GM12878 (cell line): ENCODE data around the gene UBTF. TPM values are rescaled to one million over a fixed set of nuclear protein-coding genes. Genes with fewer than 3 reads are reported as not detected.

ENCODE experiments used
- ATAC-seq: fragments of 200-7000 bp; cut with Tn5 transposase; 3 replicates; pipeline ENCODE4 v1.9.1; 2020; ENCODE audit warnings: mild to moderate bottlenecking, moderate library complexity
- BruUV-seq: library from RNA; stranded (reverse); fragments of 400-500 nt; replicated peaks from 2 replicates; lab custom pipeline; 2021; lab: Mats Ljungman, UMichigan
- CTCF ChIA-PET: fragments of 300-600 bp; sonication (Branson Sonifier 250); formaldehyde crosslinking; extraction: SDS; loops from one replicate; lab custom pipeline; 2021; ENCODE audit warnings: inconsistent platforms; lab: Yijun Ruan, JAX
- POLR2A ChIA-PET: fragments of 350-600 bp; formaldehyde crosslinking; extraction: SDS; loops from one replicate; lab custom pipeline; 2021; ENCODE audit warnings: inconsistent platforms; lab: Charles Lee
- RAD21 ChIA-PET: fragments of 300-600 bp; sonication (Branson Sonifier 250); formaldehyde crosslinking; loops from one replicate; lab custom pipeline; 2023; ENCODE audit warnings: antibody characterized with exemption; ENCODE audit not compliant: unreplicated experiment; lab: Charles Lee
- SMC1A ChIA-PET: fragments of 300-600 bp; sonication (Branson Sonifier 250); formaldehyde crosslinking; loops from one replicate; lab custom pipeline; 2023; ENCODE audit not compliant: unreplicated experiment, uncharacterized antibody; lab: Charles Lee
- DNase-seq: peaks from one replicate; pipeline ENCODE4 v3.0.0-alpha.2; 2011; ENCODE audit warnings: low read depth, low spot score
- FAIRE-seq: peaks from 3 replicates; lab custom pipeline; 2011; peaks lifted over from hg19 to GRCh38; lab: Jason Lieb, UNC
- H2AFZ ChIP-seq: 2 replicates; pipeline ENCODE4 v1.6.0; 2011; ENCODE audit warnings: low read depth, low read length, control low read depth; ENCODE audit not compliant: control insufficient read depth
- H3K27ac ChIP-seq: 2 replicates; pipeline ENCODE4 v1.5.1; 2011; ENCODE audit warnings: control low read depth; ENCODE audit not compliant: control insufficient read depth, insufficient read depth
- H3K27me3 ChIP-seq, 2 experiments: replicated peaks in 1 of 2; 2 replicates each; pipeline versions ENCODE4 v1.6.0 to v1.6.1; 2011; ENCODE audit warnings: low read length in 1 of 2; ENCODE audit not compliant: control insufficient read depth in 2 of 2, insufficient read depth in 2 of 2
- H3K36me3 ChIP-seq, 2 experiments: 2 replicates each; pipeline ENCODE4 v1.5.1; 2011; ENCODE audit warnings: low read length in 1 of 2; ENCODE audit not compliant: control insufficient read depth in 2 of 2, insufficient read depth in 2 of 2
- H3K4me1 ChIP-seq: 2 replicates; pipeline ENCODE4 v1.6.1; 2011; ENCODE audit warnings: mild to moderate bottlenecking, low read length, moderate library complexity, mixed read lengths; ENCODE audit not compliant: control insufficient read depth, insufficient read depth
- H3K4me2 ChIP-seq: 2 replicates; pipeline ENCODE4 v1.6.0; 2011; ENCODE audit warnings: control low read depth; ENCODE audit not compliant: control insufficient read depth, insufficient read depth
- H3K4me3 ChIP-seq: fragments of 200-600 bp; sonication (generic); 2 replicates; pipeline ENCODE4 v1.5.1; 2016
- H3K79me2 ChIP-seq: 2 replicates; pipeline ENCODE4 v1.6.0; 2011; ENCODE audit warnings: low read length; ENCODE audit not compliant: control insufficient read depth, insufficient read depth
- H3K9ac ChIP-seq: 2 replicates; pipeline ENCODE4 v1.8.0; 2011; ENCODE audit warnings: low read length, control low read depth, mixed read lengths; ENCODE audit not compliant: control insufficient read depth, insufficient read depth
- H3K9me3 ChIP-seq: replicated peaks from 3 replicates; pipeline ENCODE4 v1.5.1; 2011; ENCODE audit warnings: mild to moderate bottlenecking, low read length; ENCODE audit not compliant: control insufficient read depth, insufficient read depth
- H4K20me1 ChIP-seq: 2 replicates; pipeline ENCODE4 v1.6.0; 2011; ENCODE audit not compliant: control insufficient read depth, insufficient read depth
- BCL11A ChIP-seq: IDR thresholded peaks from 2 replicates; pipeline ENCODE4 v1.6.1; 2011; ENCODE audit warnings: low read depth, low read length
- BCL3 ChIP-seq: IDR thresholded peaks from 2 replicates; pipeline ENCODE4 v1.6.1; 2011; ENCODE audit warnings: borderline replicate concordance, low read depth, mild to moderate bottlenecking, moderate library complexity, low read length; ENCODE audit not compliant: insufficient read depth, poor library complexity, severe bottlenecking
- DPF2 ChIP-seq: fragments of 450-650 bp; IDR thresholded peaks from 2 replicates; pipeline ENCODE4 v1.6.1; 2017; ENCODE audit warnings: mild to moderate bottlenecking
- ETV6 ChIP-seq, 2 experiments: fragments of 450-650 bp in 1 of 2; IDR thresholded peaks in 1 of 2; conservative IDR thresholded peaks in 1 of 2; 2 replicates each; pipeline ENCODE4 v1.6.1; 2014; ENCODE audit warnings: antibody characterized with exemption in 1 of 2, borderline replicate concordance in 1 of 2, low read depth in 1 of 2, mild to moderate bottlenecking in 1 of 2, moderate library complexity in 1 of 2
- IRF4 ChIP-seq: IDR thresholded peaks from 2 replicates; pipeline ENCODE4 v1.6.1; 2011; ENCODE audit warnings: low read depth, low read length
- JUNB ChIP-seq: IDR thresholded peaks from 2 replicates; pipeline ENCODE4 v1.6.1; 2016; ENCODE audit warnings: antibody characterized with exemption, mild to moderate bottlenecking
- LARP7 ChIP-seq: fragments of 450-650 bp; IDR thresholded peaks from 2 replicates; pipeline ENCODE4 v1.6.1; 2017; ENCODE audit warnings: mild to moderate bottlenecking
- MYC ChIP-seq: IDR thresholded peaks from 2 replicates; pipeline ENCODE4 v1.6.1; 2011; ENCODE audit warnings: mild to moderate bottlenecking, low read length, moderate library complexity, inconsistent platforms; ENCODE audit not compliant: insufficient read depth, insufficient replicate concordance, insufficient read length, severe bottlenecking
- NFXL1 ChIP-seq: fragments of 450-650 bp; IDR thresholded peaks from 2 replicates; pipeline ENCODE4 v1.6.1; 2017; ENCODE audit warnings: antibody characterized with exemption, mild to moderate bottlenecking, borderline replicate concordance
- NFYB ChIP-seq: IDR thresholded peaks from 2 replicates; pipeline ENCODE4 v1.6.1; 2011; ENCODE audit warnings: low read depth, mild to moderate bottlenecking, low read length, improper control_type of control experiment, moderate library complexity; ENCODE audit not compliant: insufficient read depth
- PAX8 ChIP-seq: fragments of 450-650 bp; IDR thresholded peaks from 2 replicates; pipeline ENCODE4 v1.6.1; 2017; ENCODE audit warnings: mild to moderate bottlenecking, moderate library complexity
- PRDM15 ChIP-seq: fragments of 450-650 bp; formaldehyde crosslinking; IDR thresholded peaks from 2 replicates; pipeline ENCODE4 v1.4.0; 2020; ENCODE audit warnings: mild to moderate bottlenecking, moderate library complexity
- RBBP5 ChIP-seq: fragments of 200-600 bp; sonication (generic); conservative IDR thresholded peaks from 2 replicates; pipeline ENCODE4 v1.6.1; 2016
- RUNX3 ChIP-seq: IDR thresholded peaks from 2 replicates; pipeline ENCODE4 v1.6.1; 2012; ENCODE audit warnings: low read length, inconsistent platforms
- SREBF2 ChIP-seq: IDR thresholded peaks from 2 replicates; pipeline ENCODE4 v1.6.1; 2012; ENCODE audit warnings: mild to moderate bottlenecking, low read length
- TAF1 ChIP-seq: IDR thresholded peaks from 2 replicates; pipeline ENCODE4 v1.6.1; 2011; ENCODE audit warnings: mild to moderate bottlenecking, low read depth, low read length, borderline replicate concordance
- TCF12 ChIP-seq: IDR thresholded peaks from 2 replicates; pipeline ENCODE4 v1.6.1; 2011; ENCODE audit warnings: low read depth, mild to moderate bottlenecking, low read length
- WGBS: methylation state at CpG from one replicate; pipeline ENCODE4 v1.1.6; 2016; ENCODE audit warnings: low lambda C conversion rate; ENCODE audit not compliant: insufficient replicate concordance, insufficient coverage; ENCODE audit errors: missing lambda C conversion rate; 5-methylcytosine and 5-hydroxymethylcytosine counted together
- in situ Hi-C: fragments of 300-500 bp; cut with MboI; formaldehyde crosslinking; loops from 9 replicates; pipeline ENCODE4 v1.14.3; 2018; ENCODE audit warnings: mixed read lengths
- intact Hi-C: fragments of 100-400 bp; cut with micrococcal nuclease; formaldehyde crosslinking; loops from one replicate; pipeline ENCODE4 v1.14.2; 2022; ENCODE audit not compliant: unreplicated experiment
- polyA plus RNA-seq, 11 experiments: library from polyadenylated mRNA; depleted of rRNA in 4 of 11; unstranded in 6 of 11; stranded (reverse) in 5 of 11; fragments of >200 nt; fragmentation: Nextera tagmentation in 4 of 11; fragmentation: Illumina TruSeq in 1 of 11; extraction: Ambion mirVana in 4 of 11; extraction: Trizol in 1 of 11; gene quantifications; 1 replicate in 1 of 11; 2 replicates in 10 of 11; pipeline versions ENCODE4 v1.2.1 to v1.2.3, GENCODE V29; 2011 to 2016; ENCODE audit warnings: inconsistent platforms in 2 of 11, missing spikeins in 2 of 11, low read depth in 1 of 11
- total RNA-seq, 4 experiments: library from RNA; depleted of rRNA in 3 of 4; stranded (reverse); fragments of >200 nt in 3 of 4; fragmentation: Illumina TruSeq in 1 of 4; extraction: Trizol in 1 of 4; gene quantifications; 2 replicates each; pipeline versions ENCODE4 v1.2.1 to v1.2.3, GENCODE V29; 2013 to 2021

The UBTF gene
- total and polyA plus RNA-seq, 10 of the 15 experiments (the other 5 are each of a cell fraction or from before 2014, with no cell fraction given) = 2.2 to 124 (median 79.6) TPM

DNA sequence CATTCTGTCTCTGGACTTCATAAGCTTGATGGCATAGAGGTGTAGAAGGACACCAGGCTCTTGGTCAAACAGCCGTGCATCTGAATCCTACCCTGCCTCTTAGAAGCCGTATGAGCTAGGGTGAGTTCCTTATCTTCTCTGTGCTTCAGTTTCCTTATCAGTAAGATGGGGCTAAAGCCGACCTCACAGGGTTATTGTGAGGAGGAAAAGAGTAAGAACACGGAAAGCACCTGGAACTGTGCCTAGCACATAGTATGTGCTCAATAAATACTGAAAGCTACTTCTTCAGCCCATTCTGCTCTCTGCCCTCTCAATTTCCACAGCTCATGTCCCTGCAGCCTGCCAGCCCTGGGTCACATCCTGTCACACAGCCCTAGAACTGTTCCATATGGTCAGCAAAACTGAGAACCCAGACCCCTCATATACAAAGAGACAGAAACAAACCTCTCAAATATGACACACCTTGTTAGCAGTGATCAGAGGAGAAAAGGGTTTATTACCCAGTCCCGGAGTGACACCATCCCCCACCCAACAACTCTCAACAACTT, 17.0 kb upstream of the UBTF start:
- Histone ChIP-seq H3K79me2 (no peaks in the 10 kb centered on the region), H3K27me3 (no peaks in the 10 kb centered on the region), H3K9me3 (no peaks in the 10 kb centered on the region), H3K4me3 (no peak overlapping the region), H3K9ac (no peak overlapping the region; the same call in 1 of the 2 replicates), H3K27ac (peak overlapping the region; percentile 57; the same call in 1 of the 2 replicates), H3K4me1 (peaks cover 23% of the 10 kb centered on the region), H3K36me3 (no peaks in the 10 kb centered on the region), H2AFZ (peak overlapping the region; percentile 47), H3K4me2 (peak overlapping the region; percentile 59), H4K20me1 (no peaks in the 10 kb centered on the region)
- intact Hi-C loops (no loop called here), in situ Hi-C loops (no loop called here)
- ATAC-seq (peak; percentile 92), DNase-seq (peak; percentile 66), FAIRE-seq (peak; percentile 49)
- ChIA-PET RAD21 (interaction anchor here (0.8 to 0.9 kb wide), 2 partner anchors 10 to 15 kb away, joined by 3 to 4 read pairs; no protein-coding TSS in a partner anchor), POLR2A (interaction anchor here (1.0 to 1.4 kb wide), 3 partner anchors 8 to 11 kb away, joined by 5 to 9 read pairs (median 5); no protein-coding TSS in a partner anchor), SMC1A (interaction anchor here (1.8 kb wide), 1 partner anchor 10 kb away, joined by 9 read pairs; no protein-coding TSS in a partner anchor), CTCF (interaction anchor here (0.7 kb wide), 1 partner anchor 127 kb away, joined by 3 read pairs; no protein-coding TSS in a partner anchor)
- BruUV-seq = no TSS peak
- WGBS = 29% methylated on average over 5 of the region's 5 CpGs
- TF ChIP-seq TCF12 (no peak), ETV6 (conservative IDR thresholded peaks at IDR 0.05 in 1 of 2, IDR thresholded peaks at IDR 0.05 in 1 of 2; ENCODE audit: borderline replicate concordance in 1 of 2, low read depth in 1 of 2) (peak in 1 of 2 experiments; percentile 46; a peak in 1 of 4 replicates), LARP7 (no peak), MYC (no peak), PRDM15 (CRISPR knock-in tag) (no peak), SREBF2 (no peak), PAX8 (no peak), TAF1 (no peak), IRF4 (no peak), NFXL1 (no peak), JUNB (peak; percentile 31; the same call in 1 of the 2 replicates), RBBP5 (no peak), DPF2 (0 out of 2 replicates have a peak, but pooled peaks have one; percentile 32), RUNX3 (peak; percentile 33), BCL11A (no peak), BCL3 (no peak), NFYB (no peak)
